HEK293 (cell line): ENCODE measurements around the gene MTMR10.

Experiments
- CTCF ChIA-PET: fragments of 350-600 bp; formaldehyde crosslinking; extraction: SDS; loops from one replicate; lab custom pipeline; 2021; ENCODE audit warnings: antibody characterized with exemption; lab: Yijun Ruan, JAX
- POLR2A ChIA-PET: fragments of 300-600 bp; formaldehyde crosslinking; extraction: SDS; loops from one replicate; lab custom pipeline; 2020; ENCODE audit warnings: antibody characterized with exemption, inconsistent platforms; lab: Yijun Ruan, JAX
- H3K27ac ChIP-seq: fragments of 200-500 bp; sonication (Bioruptor generic); 2 replicates; pipeline ENCODE4 v1.5.1; 2014; ENCODE audit warnings: low read depth, low read length, control low read depth, inconsistent platforms; ENCODE audit errors: extremely low read depth
- H3K36me3 ChIP-seq, 2 experiments: fragments of 200-500 bp in 1 of 2; sonication (Bioruptor generic) in 1 of 2; 1 replicate in 1 of 2; 2 replicates in 1 of 2; pipeline ENCODE4 v1.5.1; 2014 to 2017; ENCODE audit warnings: inconsistent platforms in 2 of 2, low read length in 2 of 2; ENCODE audit not compliant: control insufficient read depth in 2 of 2, insufficient read depth in 1 of 2
- H3K4me1 ChIP-seq: fragments of 200-500 bp; sonication (Bioruptor generic); 2 replicates; pipeline ENCODE4 v1.5.1; 2014; ENCODE audit warnings: mild to moderate bottlenecking, low read length, inconsistent platforms; ENCODE audit not compliant: control insufficient read depth, insufficient read depth
- H3K4me3 ChIP-seq: 2 replicates; pipeline ENCODE4 v1.5.1; 2011; ENCODE audit warnings: low read depth, mild to moderate bottlenecking, control low read depth, low read length, moderate library complexity
- H3K9me3 ChIP-seq: fragments of 200-500 bp; sonication (Bioruptor generic); 2 replicates; pipeline ENCODE4 v1.5.1; 2014; ENCODE audit warnings: low read depth, low read length, inconsistent platforms; ENCODE audit not compliant: control insufficient read depth, insufficient read depth
- BCL11B ChIP-seq: fragments of 450-650 bp; formaldehyde crosslinking; IDR thresholded peaks from 2 replicates; pipeline ENCODE4 v1.5.1; 2016; ENCODE audit warnings: low read depth, missing biosample characterization, missing genetic modification characterization
- RBAK ChIP-seq: fragments of 450-650 bp; formaldehyde crosslinking; IDR thresholded peaks from 2 replicates; pipeline ENCODE4 v1.5.1; 2016; ENCODE audit warnings: missing biosample characterization, missing genetic modification characterization
- SP7 ChIP-seq: fragments of 450-650 bp; formaldehyde crosslinking; IDR thresholded peaks from 2 replicates; pipeline ENCODE4 v1.5.1; 2016; ENCODE audit warnings: missing biosample characterization, missing genetic modification characterization
- ZBTB7A ChIP-seq: fragments of 450-650 bp; formaldehyde crosslinking; IDR thresholded peaks from 2 replicates; pipeline ENCODE4 v1.5.1; 2016; ENCODE audit warnings: low read depth, missing biosample characterization, missing genetic modification characterization
- ZNF121 ChIP-seq: fragments of 450-650 bp; formaldehyde crosslinking; IDR thresholded peaks from 2 replicates; pipeline ENCODE4 v1.5.1; 2016; ENCODE audit warnings: missing biosample characterization, missing genetic modification characterization
- ZNF132 ChIP-seq: fragments of 450-650 bp; formaldehyde crosslinking; IDR thresholded peaks from 2 replicates; pipeline ENCODE4 v1.5.1; 2017; ENCODE audit warnings: missing biosample characterization, missing genetic modification characterization, borderline replicate concordance
- ZNF214 ChIP-seq: fragments of 450-650 bp; formaldehyde crosslinking; IDR thresholded peaks from 2 replicates; pipeline ENCODE4 v1.5.1; 2017; ENCODE audit warnings: missing biosample characterization, mild to moderate bottlenecking, missing genetic modification characterization, borderline replicate concordance
- ZNF266 ChIP-seq: fragments of 450-650 bp; formaldehyde crosslinking; IDR thresholded peaks from 2 replicates; pipeline ENCODE4 v1.5.1; 2016; ENCODE audit warnings: missing biosample characterization, missing genetic modification characterization, low read depth
- ZNF48 ChIP-seq: fragments of 450-650 bp; formaldehyde crosslinking; IDR thresholded peaks from 2 replicates; pipeline ENCODE4 v1.5.1; 2016; ENCODE audit warnings: missing biosample characterization, missing genetic modification characterization
- ZNF530 ChIP-seq: fragments of 450-650 bp; formaldehyde crosslinking; IDR thresholded peaks from 2 replicates; pipeline ENCODE4 v1.5.1; 2016; ENCODE audit warnings: low read depth, missing biosample characterization, missing genetic modification characterization
- ZNF585B ChIP-seq: fragments of 450-650 bp; formaldehyde crosslinking; IDR thresholded peaks from 2 replicates; pipeline ENCODE4 v1.5.1; 2016; ENCODE audit warnings: missing biosample characterization, missing genetic modification characterization
- ZNF621 ChIP-seq: fragments of 450-650 bp; formaldehyde crosslinking; IDR thresholded peaks from 2 replicates; pipeline ENCODE4 v1.5.1; 2017; ENCODE audit warnings: missing biosample characterization, missing genetic modification characterization
- ZNF670 ChIP-seq: fragments of 450-650 bp; formaldehyde crosslinking; IDR thresholded peaks from 2 replicates; pipeline ENCODE4 v1.5.1; 2016; ENCODE audit warnings: missing biosample characterization, missing genetic modification characterization, low read depth
- ZNF701 ChIP-seq: fragments of 450-650 bp; formaldehyde crosslinking; IDR thresholded peaks from 2 replicates; pipeline ENCODE4 v1.5.1; 2016; ENCODE audit warnings: missing biosample characterization, missing genetic modification characterization
- TF ChIP-seq, protein P1 (sequence below): fragments of 450-650 bp; formaldehyde crosslinking; IDR thresholded peaks from 2 replicates; pipeline ENCODE4 v1.5.1; 2016; ENCODE audit warnings: missing biosample characterization, missing genetic modification characterization
- TF ChIP-seq, protein P2 (sequence below): fragments of 450-650 bp; formaldehyde crosslinking; IDR thresholded peaks from 2 replicates; pipeline ENCODE4 v1.5.1; 2016; ENCODE audit warnings: missing biosample characterization, missing genetic modification characterization
- TF ChIP-seq, protein P3 (sequence below): fragments of 450-650 bp; formaldehyde crosslinking; IDR thresholded peaks from 2 replicates; pipeline ENCODE4 v1.5.1; 2016; ENCODE audit warnings: missing biosample characterization, missing genetic modification characterization
- TF ChIP-seq, protein P4 (sequence below): fragments of 450-650 bp; formaldehyde crosslinking; IDR thresholded peaks from 2 replicates; pipeline ENCODE4; 2016; ENCODE audit warnings: missing biosample characterization, missing genetic modification characterization
- TF ChIP-seq, protein P5 (sequence below): fragments of 450-650 bp; formaldehyde crosslinking; IDR thresholded peaks from 2 replicates; pipeline ENCODE4 v1.5.1; 2016; ENCODE audit warnings: missing biosample characterization, missing genetic modification characterization
- TF ChIP-seq, protein P6 (sequence below): fragments of 450-650 bp; formaldehyde crosslinking; IDR thresholded peaks from 2 replicates; pipeline ENCODE4 v1.5.1; 2016; ENCODE audit warnings: missing biosample characterization, missing genetic modification characterization
- TF ChIP-seq, protein P7 (sequence below): fragments of 450-650 bp; formaldehyde crosslinking; IDR thresholded peaks from 2 replicates; pipeline ENCODE4 v1.5.1; 2016; ENCODE audit warnings: missing biosample characterization, missing genetic modification characterization

MTMR10 gene

DNA sequence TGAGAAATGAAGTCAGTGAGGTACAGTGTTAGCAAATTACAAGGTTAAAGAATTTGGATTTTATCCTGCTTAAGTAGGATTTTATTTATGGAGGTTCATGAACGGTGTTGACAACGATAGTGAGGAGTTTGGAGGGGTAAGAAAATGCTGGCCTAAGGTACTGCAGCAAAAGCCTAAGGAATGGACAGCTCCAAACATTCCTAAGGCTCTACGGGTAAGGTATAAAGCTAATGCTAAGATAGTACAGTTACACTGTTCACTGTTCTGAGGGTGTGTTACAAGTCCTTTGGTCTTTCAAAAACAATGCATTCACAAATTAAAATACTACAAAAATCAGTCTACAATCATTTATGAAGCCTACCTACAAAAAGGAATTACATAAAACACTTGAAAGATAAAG is 7.3 kb downstream of the MTMR10 start:
- ChIA-PET CTCF (interaction anchor here (1.5 kb wide), 1 partner anchor 145 kb away, joined by 5 read pairs; no protein-coding TSS in a partner anchor), POLR2A (no interaction called here)
- peaks cover 2% of the 10 kb centered on the region for H3K4me1 ChIP-seq
- no peak overlapping the region for H3K27ac ChIP-seq
- no peaks in the 10 kb centered on the region for H3K9me3 ChIP-seq
- TF ChIP-seq RBAK (tag by site-specific recombination) (no peak), ZNF214 (no peak)
- TF ChIP-seq, protein P1, sequence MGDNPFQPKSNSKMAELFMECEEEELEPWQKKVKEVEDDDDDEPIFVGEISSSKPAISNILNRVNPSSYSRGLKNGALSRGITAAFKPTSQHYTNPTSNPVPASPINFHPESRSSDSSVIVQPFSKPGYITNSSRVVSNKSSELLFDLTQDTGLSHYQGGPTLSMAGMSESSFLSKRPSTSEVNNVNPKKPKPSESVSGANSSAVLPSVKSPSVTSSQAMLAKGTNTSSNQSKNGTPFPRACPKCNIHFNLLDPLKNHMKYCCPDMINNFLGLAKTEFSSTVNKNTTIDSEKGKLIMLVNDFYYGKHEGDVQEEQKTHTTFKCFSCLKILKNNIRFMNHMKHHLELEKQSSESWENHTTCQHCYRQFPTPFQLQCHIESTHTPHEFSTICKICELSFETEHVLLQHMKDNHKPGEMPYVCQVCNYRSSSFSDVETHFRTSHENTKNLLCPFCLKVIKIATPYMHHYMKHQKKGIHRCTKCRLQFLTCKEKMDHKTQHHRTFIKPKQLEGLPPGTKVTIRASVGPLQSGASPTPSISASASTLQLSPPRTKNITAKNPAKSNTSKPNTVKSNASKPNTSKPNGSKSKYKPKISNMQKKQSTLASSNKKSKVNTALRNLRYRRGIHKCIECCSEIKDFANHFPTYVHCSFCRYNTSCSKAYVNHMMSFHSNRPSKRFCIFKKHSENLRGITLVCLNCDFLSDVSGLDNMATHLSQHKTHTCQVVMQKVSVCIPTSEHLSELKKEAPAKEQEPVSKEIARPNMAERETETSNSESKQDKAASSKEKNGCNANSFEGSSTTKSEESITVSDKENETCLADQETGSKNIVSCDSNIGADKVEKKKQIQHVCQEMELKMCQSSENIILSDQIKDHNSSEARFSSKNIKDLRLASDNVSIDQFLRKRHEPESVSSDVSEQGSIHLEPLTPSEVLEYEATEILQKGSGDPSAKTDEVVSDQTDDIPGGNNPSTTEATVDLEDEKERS (tag by site-specific recombination) = no peak
- peaks cover 0 to 12% of the 10 kb centered on the region in 2 experiments; a peak in 1 of 3 replicates for H3K36me3 ChIP-seq
- H3K4me3 ChIP-seq = no peak overlapping the region

DNA sequence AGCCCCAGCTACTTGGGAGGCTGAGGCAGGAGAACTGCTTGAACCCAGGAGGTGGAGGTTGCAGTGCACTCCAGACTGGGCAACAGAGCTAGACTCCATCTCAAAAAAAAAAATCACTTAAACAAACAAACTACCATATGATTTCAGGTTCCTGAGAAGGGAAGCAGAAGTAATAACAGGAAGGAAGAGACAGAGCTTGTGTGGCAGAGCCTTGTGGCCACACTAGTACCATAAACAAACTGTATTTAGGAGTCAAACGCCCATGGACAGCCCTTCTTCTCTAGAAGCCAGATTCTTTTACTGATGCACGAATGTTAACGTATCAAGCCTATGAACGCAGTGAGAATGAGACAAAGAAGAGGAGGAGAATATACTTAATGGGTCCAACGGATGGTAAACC is 12.0 kb downstream of the MTMR10 start:
- POLR2A ChIA-PET = no interaction called here

More for the DNA sequence above, 12.0 kb downstream of the MTMR10 start:
- CTCF ChIA-PET = no interaction called here
- H3K4me3 ChIP-seq = no peak overlapping the region
- no peak overlapping the region for H3K27ac ChIP-seq
- no peaks in the 10 kb centered on the region for H3K4me1 ChIP-seq
- H3K9me3 ChIP-seq = no peaks in the 10 kb centered on the region
- H3K36me3 ChIP-seq = peaks cover 0 to 8% of the 10 kb centered on the region in 2 experiments; a peak in 1 of 3 replicates
- no peak for TF ChIP-seq ZNF121 (tag by site-specific recombination)
- no peak for TF ChIP-seq ZNF585B (tag by site-specific recombination)
- no peak for TF ChIP-seq ZNF621 (tag by site-specific recombination)
- no peak for TF ChIP-seq ZNF701 (tag by site-specific recombination)
- TF ChIP-seq BCL11B = no peak
- no peak for TF ChIP-seq ZNF670 (tag by site-specific recombination)
- TF ChIP-seq ZBTB7A (tag by site-specific recombination) = no peak
- TF ChIP-seq ZNF266 (tag by site-specific recombination) = no peak
- TF ChIP-seq, protein P2, sequence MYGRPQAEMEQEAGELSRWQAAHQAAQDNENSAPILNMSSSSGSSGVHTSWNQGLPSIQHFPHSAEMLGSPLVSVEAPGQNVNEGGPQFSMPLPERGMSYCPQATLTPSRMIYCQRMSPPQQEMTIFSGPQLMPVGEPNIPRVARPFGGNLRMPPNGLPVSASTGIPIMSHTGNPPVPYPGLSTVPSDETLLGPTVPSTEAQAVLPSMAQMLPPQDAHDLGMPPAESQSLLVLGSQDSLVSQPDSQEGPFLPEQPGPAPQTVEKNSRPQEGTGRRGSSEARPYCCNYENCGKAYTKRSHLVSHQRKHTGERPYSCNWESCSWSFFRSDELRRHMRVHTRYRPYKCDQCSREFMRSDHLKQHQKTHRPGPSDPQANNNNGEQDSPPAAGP = no peak
- TF ChIP-seq ZNF48 (tag by site-specific recombination) = no peak
- TF ChIP-seq, protein P3, sequence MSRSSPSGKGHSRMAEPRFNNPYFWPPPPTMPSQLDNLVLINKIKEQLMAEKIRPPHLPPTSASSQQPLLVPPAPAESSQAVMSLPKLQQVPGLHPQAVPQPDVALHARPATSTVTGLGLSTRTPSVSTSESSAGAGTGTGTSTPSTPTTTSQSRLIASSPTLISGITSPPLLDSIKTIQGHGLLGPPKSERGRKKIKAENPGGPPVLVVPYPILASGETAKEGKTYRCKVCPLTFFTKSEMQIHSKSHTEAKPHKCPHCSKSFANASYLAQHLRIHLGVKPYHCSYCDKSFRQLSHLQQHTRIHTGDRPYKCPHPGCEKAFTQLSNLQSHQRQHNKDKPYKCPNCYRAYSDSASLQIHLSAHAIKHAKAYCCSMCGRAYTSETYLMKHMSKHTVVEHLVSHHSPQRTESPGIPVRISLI (tag by site-specific recombination) = no peak
- no peak for TF ChIP-seq ZNF132 (tag by site-specific recombination)
- TF ChIP-seq ZNF530 (tag by site-specific recombination) = no peak
- TF ChIP-seq, protein P4, sequence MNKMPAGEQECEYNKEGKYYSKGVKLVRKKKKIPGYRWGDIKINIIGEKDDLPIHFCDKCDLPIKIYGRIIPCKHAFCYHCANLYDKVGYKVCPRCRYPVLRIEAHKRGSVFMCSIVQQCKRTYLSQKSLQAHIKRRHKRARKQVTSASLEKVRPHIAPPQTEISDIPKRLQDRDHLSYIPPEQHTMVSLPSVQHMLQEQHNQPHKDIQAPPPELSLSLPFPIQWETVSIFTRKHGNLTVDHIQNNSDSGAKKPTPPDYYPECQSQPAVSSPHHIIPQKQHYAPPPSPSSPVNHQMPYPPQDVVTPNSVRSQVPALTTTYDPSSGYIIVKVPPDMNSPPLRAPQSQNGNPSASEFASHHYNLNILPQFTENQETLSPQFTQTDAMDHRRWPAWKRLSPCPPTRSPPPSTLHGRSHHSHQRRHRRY (tag by site-specific recombination) = no peak
- TF ChIP-seq, protein P5, sequence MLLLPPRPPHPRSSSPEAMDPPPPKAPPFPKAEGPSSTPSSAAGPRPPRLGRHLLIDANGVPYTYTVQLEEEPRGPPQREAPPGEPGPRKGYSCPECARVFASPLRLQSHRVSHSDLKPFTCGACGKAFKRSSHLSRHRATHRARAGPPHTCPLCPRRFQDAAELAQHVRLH = no peak
- TF ChIP-seq, protein P6, sequence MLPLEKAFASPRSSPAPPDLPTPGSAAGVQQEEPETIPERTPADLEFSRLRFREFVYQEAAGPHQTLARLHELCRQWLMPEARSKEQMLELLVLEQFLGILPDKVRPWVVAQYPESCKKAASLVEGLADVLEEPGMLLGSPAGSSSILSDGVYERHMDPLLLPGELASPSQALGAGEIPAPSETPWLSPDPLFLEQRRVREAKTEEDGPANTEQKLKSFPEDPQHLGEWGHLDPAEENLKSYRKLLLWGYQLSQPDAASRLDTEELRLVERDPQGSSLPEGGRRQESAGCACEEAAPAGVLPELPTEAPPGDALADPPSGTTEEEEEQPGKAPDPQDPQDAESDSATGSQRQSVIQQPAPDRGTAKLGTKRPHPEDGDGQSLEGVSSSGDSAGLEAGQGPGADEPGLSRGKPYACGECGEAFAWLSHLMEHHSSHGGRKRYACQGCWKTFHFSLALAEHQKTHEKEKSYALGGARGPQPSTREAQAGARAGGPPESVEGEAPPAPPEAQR = no peak
- TF ChIP-seq SP7 (tag by site-specific recombination) = no peak
- TF ChIP-seq, protein P7, sequence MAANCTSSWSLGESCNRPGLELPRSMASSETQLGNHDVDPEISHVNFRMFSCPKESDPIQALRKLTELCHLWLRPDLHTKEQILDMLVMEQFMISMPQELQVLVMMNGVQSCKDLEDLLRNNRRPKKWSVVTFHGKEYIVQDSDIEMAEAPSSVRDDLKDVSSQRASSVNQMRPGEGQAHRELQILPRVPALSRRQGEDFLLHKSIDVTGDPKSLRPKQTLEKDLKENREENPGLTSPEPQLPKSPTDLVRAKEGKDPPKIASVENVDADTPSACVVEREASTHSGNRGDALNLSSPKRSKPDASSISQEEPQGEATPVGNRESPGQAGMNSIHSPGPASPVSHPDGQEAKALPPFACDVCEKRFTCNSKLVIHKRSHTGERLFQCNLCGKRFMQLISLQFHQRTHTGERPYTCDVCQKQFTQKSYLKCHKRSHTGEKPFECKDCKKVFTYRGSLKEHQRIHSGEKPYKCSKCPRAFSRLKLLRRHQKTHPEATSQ (tag by site-specific recombination) = no peak
